Endothelial cell of umbilical vein (primary cell): ENCODE data around the gene THEM5. TPM values are rescaled to one million over a fixed set of nuclear protein-coding genes. Genes with fewer than 3 reads are reported as not detected.

Source experiments
- BruUV-seq: library from RNA; stranded (reverse); fragments of 400-500 nt; replicated peaks from 2 replicates; lab custom pipeline; 2021; lab: Mats Ljungman, UMichigan
- CTCF ChIA-PET: fragments of 300-600, 350-600 bp; sonication (Branson Sonifier 250); formaldehyde crosslinking; loops from one replicate; lab custom pipeline; 2021; ENCODE audit warnings: antibody characterized with exemption, inconsistent platforms; lab: Charles Lee
- POLR2A ChIA-PET: fragments of 300-600, 350-600 bp; sonication (Branson Sonifier 250); formaldehyde crosslinking; loops from one replicate; lab custom pipeline; 2021; ENCODE audit warnings: antibody characterized with exemption, inconsistent platforms; lab: Charles Lee
- DNase-seq: peaks from one replicate; pipeline ENCODE4 v3.0.0-alpha.2; 2011; ENCODE audit warnings: low read depth, low spot score
- FAIRE-seq: peaks from 2 replicates; lab custom pipeline; 2011; peaks lifted over from hg19 to GRCh38; lab: Jason Lieb, UNC
- H2AFZ ChIP-seq: 2 replicates; pipeline ENCODE4 v1.6.0; 2012; ENCODE audit warnings: low read depth, low read length, control low read depth, inconsistent platforms
- H3K27ac ChIP-seq: 2 replicates; pipeline ENCODE4 v1.5.1; 2011; ENCODE audit warnings: low read depth, mild to moderate bottlenecking, control low read depth, low read length, moderate library complexity; ENCODE audit not compliant: insufficient read depth
- H3K27me3 ChIP-seq, 2 experiments: 2 replicates each; pipeline versions ENCODE4 v1.6.0 to v1.6.1; 2011; ENCODE audit warnings: low read length in 2 of 2, mixed read lengths in 1 of 2; ENCODE audit not compliant: control insufficient read depth in 2 of 2, insufficient read depth in 2 of 2
- H3K36me3 ChIP-seq, 2 experiments: 2 replicates in 1 of 2; 3 replicates in 1 of 2; pipeline ENCODE4 v1.5.1; 2011; ENCODE audit warnings: low read length in 2 of 2, mild to moderate bottlenecking in 1 of 2, moderate library complexity in 1 of 2; ENCODE audit not compliant: control insufficient read depth in 2 of 2, insufficient read depth in 2 of 2; ENCODE audit errors: extremely low read depth in 1 of 2
- H3K4me1 ChIP-seq: 3 replicates; pipeline ENCODE4 v1.5.1; 2011; ENCODE audit warnings: mild to moderate bottlenecking, low read length; ENCODE audit not compliant: control insufficient read depth, insufficient read depth; ENCODE audit errors: extremely low read depth
- H3K4me2 ChIP-seq: 2 replicates; pipeline ENCODE4 v1.6.1; 2011; ENCODE audit warnings: low read length, control low read depth, mixed read lengths; ENCODE audit not compliant: insufficient read depth
- H3K4me3 ChIP-seq, 3 experiments: fragments of 200-600 bp in 1 of 3; sonication (generic), shearing (Covaris generic) in 1 of 3; replicated peaks in 1 of 3; 2 replicates each; pipeline ENCODE4 v1.5.1; 2011 to 2016; ENCODE audit warnings: control low read depth in 3 of 3, low read length in 3 of 3, mild to moderate bottlenecking in 2 of 3, inconsistent platforms in 1 of 3, low read depth in 1 of 3, moderate library complexity in 1 of 3; ENCODE audit not compliant: insufficient read depth in 1 of 3
- H3K79me2 ChIP-seq: 2 replicates; pipeline ENCODE4 v1.6.0; 2012; ENCODE audit warnings: low read length, inconsistent platforms; ENCODE audit not compliant: control insufficient read depth, insufficient read depth
- H3K9ac ChIP-seq: replicated peaks from 2 replicates; pipeline ENCODE3; 2011; ENCODE audit warnings: low read length, control low read depth; ENCODE audit not compliant: insufficient read depth; ENCODE audit errors: extremely low read depth
- H3K9me1 ChIP-seq: replicated peaks from 3 replicates; pipeline ENCODE4 v1.6.0; 2011; ENCODE audit warnings: mild to moderate bottlenecking, low read length; ENCODE audit not compliant: control insufficient read depth, insufficient read depth; ENCODE audit errors: extremely low read depth
- H3K9me3 ChIP-seq: replicated peaks from 2 replicates; pipeline ENCODE4 v1.5.1; 2012; ENCODE audit warnings: low read length, inconsistent platforms; ENCODE audit not compliant: control insufficient read depth, insufficient read depth
- H4K20me1 ChIP-seq: replicated peaks from 2 replicates; pipeline ENCODE3; 2011; ENCODE audit warnings: mild to moderate bottlenecking, low read length; ENCODE audit not compliant: control insufficient read depth, insufficient read depth; ENCODE audit errors: extremely low read depth
- EZH2 ChIP-seq: IDR thresholded peaks from 2 replicates; pipeline ENCODE4 v1.6.1; 2012; ENCODE audit warnings: borderline replicate concordance, low read depth, mild to moderate bottlenecking, moderate library complexity, low read length, inconsistent platforms; ENCODE audit not compliant: severe bottlenecking
- FOS ChIP-seq: IDR thresholded peaks from 2 replicates; pipeline ENCODE4 v1.6.1; 2011; ENCODE audit warnings: mild to moderate bottlenecking, low read length, moderate library complexity, borderline replicate concordance; ENCODE audit not compliant: insufficient read depth
- GATA2 ChIP-seq: IDR thresholded peaks from 2 replicates; pipeline ENCODE4 v1.7.0; 2011; ENCODE audit warnings: low read depth, mild to moderate bottlenecking, moderate library complexity, mixed read lengths, low read length; ENCODE audit not compliant: insufficient read length, insufficient read depth
- JUN ChIP-seq: IDR thresholded peaks from 2 replicates; pipeline ENCODE4 v1.6.1; 2011; ENCODE audit warnings: borderline replicate concordance, low read depth; ENCODE audit not compliant: insufficient read length, insufficient read depth
- MYC ChIP-seq: IDR thresholded peaks from one replicate; pipeline ENCODE4 v1.6.1; 2011; ENCODE audit warnings: mild to moderate bottlenecking, low read depth, low read length
- POLR2A ChIP-seq: IDR thresholded peaks from 2 replicates; pipeline ENCODE4 v1.6.1; 2012; ENCODE audit warnings: low read depth, mild to moderate bottlenecking, control low read depth, low read length
- POLR2AphosphoS5 ChIP-seq: IDR thresholded peaks from 2 replicates; pipeline ENCODE4 v1.6.1; 2012; ENCODE audit warnings: low read depth, mild to moderate bottlenecking, control low read depth, low read length, moderate library complexity; ENCODE audit not compliant: insufficient read depth
- dilution Hi-C: fragments of 300-500 bp; cut with MboI; formaldehyde crosslinking; loops from one replicate; pipeline ENCODE4 v1.15.0; 2019; ENCODE audit warnings: low sequenced_read_pairs; ENCODE audit not compliant: extremely low pct_ligation_motif_present
- intact Hi-C: fragments of 100-400 bp; cut with micrococcal nuclease; formaldehyde crosslinking; loops from one replicate; pipeline ENCODE4 v1.10.0; 2022
- polyA plus RNA-seq, 4 experiments: library from polyadenylated mRNA; depleted of rRNA in 3 of 4; stranded (reverse) in 3 of 4; unstranded in 1 of 4; fragments of >200 nt; gene quantifications; 2 replicates each; pipeline versions ENCODE4 v1.2.1 to v1.2.3, GENCODE V29; 2011 to 2012; ENCODE audit warnings: missing spikeins in 1 of 4
- total RNA-seq: library from RNA; stranded (reverse); gene quantifications from 2 replicates; pipeline ENCODE4 v1.2.3, GENCODE V29; 2021
- TF ChIP-seq, protein P1 (sequence below): IDR thresholded peaks from 2 replicates; pipeline ENCODE4 v1.6.1; 2011; ENCODE audit not compliant: insufficient read depth, insufficient read length
- TF ChIP-seq, protein P2 (sequence below), 2 donors: IDR thresholded peaks; 1 replicate in 1 of 2; 2 replicates in 1 of 2; pipeline ENCODE4 v1.5.1; 2011; ENCODE audit warnings: low read length in 2 of 2, mild to moderate bottlenecking in 2 of 2, moderate library complexity in 2 of 2, control low read depth in 1 of 2, inconsistent platforms in 1 of 2, low read depth in 1 of 2; ENCODE audit not compliant: insufficient read depth in 1 of 2; ENCODE audit errors: extremely low read depth in 1 of 2

The THEM5 gene
- total and polyA plus RNA-seq, 2 donors (not counting 3 experiments of a cell fraction or from before 2014, with no cell fraction given): not detected

DNA sequence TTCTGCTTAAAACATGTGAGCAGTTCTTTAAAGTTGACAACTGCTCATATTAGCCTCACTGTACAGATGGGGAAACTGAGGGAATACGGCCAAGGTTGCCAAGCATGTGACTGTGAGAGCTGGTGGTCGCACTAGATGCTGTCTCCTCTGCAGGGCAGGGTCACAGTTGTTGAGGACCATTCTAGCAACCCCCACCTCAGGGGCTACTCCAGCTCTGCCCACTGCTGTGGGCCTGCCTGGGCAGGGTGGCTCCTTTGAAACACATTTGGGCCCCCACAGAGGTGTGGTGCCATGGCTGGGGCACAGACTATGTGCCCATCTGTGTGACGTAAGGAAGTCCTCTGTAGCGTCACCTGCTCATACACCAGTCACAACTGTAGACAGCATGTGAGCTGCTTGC lies 779 bp downstream of the THEM5 start:
- no peak for FAIRE-seq
- no peaks in the 10 kb centered on the region for H3K9me1 ChIP-seq

DNA sequence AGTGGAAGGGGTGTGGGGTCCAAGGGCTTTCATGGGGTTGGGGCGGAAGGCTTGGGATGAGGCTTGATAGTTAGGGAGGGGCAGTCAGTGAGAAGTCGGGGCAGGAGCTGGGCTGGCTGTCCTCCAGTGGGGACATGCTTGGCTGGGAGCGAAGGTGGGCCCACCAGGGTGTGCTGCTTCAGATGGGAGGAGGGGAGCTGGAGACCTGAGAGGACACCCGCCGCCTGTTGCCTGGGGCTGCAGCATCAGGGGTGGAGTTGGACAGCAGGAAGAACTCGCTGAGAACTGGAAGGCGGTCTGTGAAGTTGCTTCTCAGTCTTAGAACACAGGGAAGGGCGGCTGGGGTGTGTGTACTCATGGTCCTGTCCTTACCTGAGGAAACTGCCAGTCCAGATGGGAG lies 1.6 kb downstream of the THEM5 start:
- dilution Hi-C loops (no loop called here), intact Hi-C loops (no loop called here)
- ChIA-PET CTCF (interaction anchor here (1.1 kb wide), 1 partner anchor 30 kb away, joined by 3 read pairs; no protein-coding TSS in a partner anchor), POLR2A (no interaction called here)
- no peak for DNase-seq
- Histone ChIP-seq H3K36me3 (no peaks in the 10 kb centered on the region), H3K4me2 (no peak overlapping the region), H4K20me1 (no peaks in the 10 kb centered on the region), H3K27me3 (peaks cover 3 to 6% of the 10 kb centered on the region in 2 experiments), H3K9ac (no peak overlapping the region), H3K4me3 (no peak overlapping the region), H2AFZ (no peak overlapping the region), H3K4me1 (peaks cover 10% of the 10 kb centered on the region), H3K9me3 (no peaks in the 10 kb centered on the region), H3K79me2 (no peaks in the 10 kb centered on the region), H3K9me1 (no peaks in the 10 kb centered on the region), H3K27ac (no peak overlapping the region)
- TF ChIP-seq, protein P1, sequence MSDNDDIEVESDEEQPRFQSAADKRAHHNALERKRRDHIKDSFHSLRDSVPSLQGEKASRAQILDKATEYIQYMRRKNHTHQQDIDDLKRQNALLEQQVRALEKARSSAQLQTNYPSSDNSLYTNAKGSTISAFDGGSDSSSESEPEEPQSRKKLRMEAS: no peak
- TF ChIP-seq FOS: no peak
- no peak for TF ChIP-seq JUN
- TF ChIP-seq, protein P2, sequence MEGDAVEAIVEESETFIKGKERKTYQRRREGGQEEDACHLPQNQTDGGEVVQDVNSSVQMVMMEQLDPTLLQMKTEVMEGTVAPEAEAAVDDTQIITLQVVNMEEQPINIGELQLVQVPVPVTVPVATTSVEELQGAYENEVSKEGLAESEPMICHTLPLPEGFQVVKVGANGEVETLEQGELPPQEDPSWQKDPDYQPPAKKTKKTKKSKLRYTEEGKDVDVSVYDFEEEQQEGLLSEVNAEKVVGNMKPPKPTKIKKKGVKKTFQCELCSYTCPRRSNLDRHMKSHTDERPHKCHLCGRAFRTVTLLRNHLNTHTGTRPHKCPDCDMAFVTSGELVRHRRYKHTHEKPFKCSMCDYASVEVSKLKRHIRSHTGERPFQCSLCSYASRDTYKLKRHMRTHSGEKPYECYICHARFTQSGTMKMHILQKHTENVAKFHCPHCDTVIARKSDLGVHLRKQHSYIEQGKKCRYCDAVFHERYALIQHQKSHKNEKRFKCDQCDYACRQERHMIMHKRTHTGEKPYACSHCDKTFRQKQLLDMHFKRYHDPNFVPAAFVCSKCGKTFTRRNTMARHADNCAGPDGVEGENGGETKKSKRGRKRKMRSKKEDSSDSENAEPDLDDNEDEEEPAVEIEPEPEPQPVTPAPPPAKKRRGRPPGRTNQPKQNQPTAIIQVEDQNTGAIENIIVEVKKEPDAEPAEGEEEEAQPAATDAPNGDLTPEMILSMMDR (IDR thresholded peaks at IDR 0.05; ENCODE audit: extremely low read depth in 1 of 2, insufficient read depth in 1 of 2, low read depth in 1 of 2, low read length in 2 of 2): no peak
- no peak for TF ChIP-seq POLR2AphosphoS5
- no peak for TF ChIP-seq GATA2
- no peak for TF ChIP-seq POLR2A
- TF ChIP-seq EZH2: no peak
- TF ChIP-seq MYC: no peak
- no TSS peak for BruUV-seq
- no peak for FAIRE-seq

More for the DNA sequence above, 779 bp downstream of the THEM5 start:
- Histone ChIP-seq H3K4me3 (no peak overlapping the region), H3K79me2 (no peaks in the 10 kb centered on the region), H3K27me3 (peaks cover 3 to 6% of the 10 kb centered on the region in 2 experiments), H3K9ac (no peak overlapping the region), H3K36me3 (no peaks in the 10 kb centered on the region), H3K9me3 (no peaks in the 10 kb centered on the region), H3K4me1 (peaks cover 10% of the 10 kb centered on the region), H3K4me2 (no peak overlapping the region), H2AFZ (no peak overlapping the region), H4K20me1 (no peaks in the 10 kb centered on the region), H3K27ac (no peak overlapping the region)
- ChIA-PET POLR2A (no interaction called here), CTCF (interaction anchor here (1.6 kb wide), 1 partner anchor 30 kb away, joined by 3 read pairs; no protein-coding TSS in a partner anchor)
- dilution Hi-C loops (no loop called here), intact Hi-C loops (no loop called here)
- no TSS peak for BruUV-seq
- DNase-seq: no peak
- TF ChIP-seq JUN (no peak), EZH2 (no peak)
